Measurements from ENCODE around the gene OR51I1. TPM values are rescaled to one million over a fixed set of nuclear protein-coding genes. Genes with fewer than 3 reads are reported as not detected.

OR51I1 gene
- total and polyA plus RNA-seq, 9 donors, result 0.25 to 1.4 (median 0.66) TPM; not detected in 3

DNA sequence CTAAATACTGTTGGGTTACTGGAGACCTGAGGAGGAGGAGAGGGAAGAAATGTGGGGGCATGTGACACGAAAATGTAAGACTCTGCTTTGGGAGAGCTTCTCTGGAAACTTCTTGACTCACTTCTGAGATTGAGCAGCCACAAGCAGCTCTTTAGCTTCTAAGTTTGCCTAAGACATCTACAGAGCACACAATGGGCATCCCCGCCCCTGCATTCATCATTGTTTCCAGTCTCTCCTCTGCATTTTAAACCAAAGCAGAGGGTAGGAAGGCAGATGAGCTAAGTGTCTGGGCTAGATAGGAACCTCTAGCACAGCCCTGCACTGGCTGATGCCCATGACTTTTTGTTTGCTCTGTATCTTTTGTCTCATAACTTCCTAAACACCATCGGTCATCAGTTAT, 45.1 kb upstream of the OR51I1 start:
- WGBS, 3 donors, result 71 to 75% (median 71%) methylated on average over 3 of the region's 3 CpGs
- DNase-seq, result no peak
- TF ChIP-seq EP300 (IDR thresholded peaks at IDR 0.05) (no peak), POLR2A (IDR thresholded peaks at IDR 0.05) (no peak)
- TF ChIP-seq, protein P1, sequence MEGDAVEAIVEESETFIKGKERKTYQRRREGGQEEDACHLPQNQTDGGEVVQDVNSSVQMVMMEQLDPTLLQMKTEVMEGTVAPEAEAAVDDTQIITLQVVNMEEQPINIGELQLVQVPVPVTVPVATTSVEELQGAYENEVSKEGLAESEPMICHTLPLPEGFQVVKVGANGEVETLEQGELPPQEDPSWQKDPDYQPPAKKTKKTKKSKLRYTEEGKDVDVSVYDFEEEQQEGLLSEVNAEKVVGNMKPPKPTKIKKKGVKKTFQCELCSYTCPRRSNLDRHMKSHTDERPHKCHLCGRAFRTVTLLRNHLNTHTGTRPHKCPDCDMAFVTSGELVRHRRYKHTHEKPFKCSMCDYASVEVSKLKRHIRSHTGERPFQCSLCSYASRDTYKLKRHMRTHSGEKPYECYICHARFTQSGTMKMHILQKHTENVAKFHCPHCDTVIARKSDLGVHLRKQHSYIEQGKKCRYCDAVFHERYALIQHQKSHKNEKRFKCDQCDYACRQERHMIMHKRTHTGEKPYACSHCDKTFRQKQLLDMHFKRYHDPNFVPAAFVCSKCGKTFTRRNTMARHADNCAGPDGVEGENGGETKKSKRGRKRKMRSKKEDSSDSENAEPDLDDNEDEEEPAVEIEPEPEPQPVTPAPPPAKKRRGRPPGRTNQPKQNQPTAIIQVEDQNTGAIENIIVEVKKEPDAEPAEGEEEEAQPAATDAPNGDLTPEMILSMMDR (IDR thresholded peaks at IDR 0.05), result no peak
- Histone ChIP-seq H3K36me3 (no peaks in the 10 kb centered on the region), H3K4me1 (ENCODE audit: insufficient read depth) (no peaks in the 10 kb centered on the region), H3K4me3 (no peak overlapping the region), H3K9me3 (no peaks in the 10 kb centered on the region), H3K27ac (no peak overlapping the region), H3K27me3 (no peaks in the 10 kb centered on the region)
- intact Hi-C loops (cut with DNase I), result no loop called here

DNA sequence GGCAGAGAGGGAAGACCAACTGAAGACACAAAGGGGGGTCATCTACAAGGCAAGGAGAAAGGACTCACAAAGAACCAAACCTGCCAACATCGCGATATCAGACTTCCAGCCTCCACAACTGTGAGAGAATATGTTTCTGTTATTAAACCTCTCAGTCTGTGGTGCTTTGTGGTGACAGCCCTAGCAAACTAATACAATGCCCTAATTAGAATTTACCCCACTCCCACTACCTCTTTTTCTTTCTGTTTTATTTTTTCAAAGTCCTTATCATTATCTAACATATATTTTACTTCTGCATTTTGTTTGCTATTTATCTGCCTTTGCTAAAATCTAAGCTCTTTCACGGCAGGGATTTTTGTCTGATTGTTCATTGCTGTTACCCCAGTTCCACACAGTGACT, 44.7 kb upstream of the OR51I1 start:
- H3K9me3 ChIP-seq, result no peaks in the 10 kb centered on the region
- DNase-seq, result no peak
- intact Hi-C loops (cut with DNase I), result no loop called here

DNA sequence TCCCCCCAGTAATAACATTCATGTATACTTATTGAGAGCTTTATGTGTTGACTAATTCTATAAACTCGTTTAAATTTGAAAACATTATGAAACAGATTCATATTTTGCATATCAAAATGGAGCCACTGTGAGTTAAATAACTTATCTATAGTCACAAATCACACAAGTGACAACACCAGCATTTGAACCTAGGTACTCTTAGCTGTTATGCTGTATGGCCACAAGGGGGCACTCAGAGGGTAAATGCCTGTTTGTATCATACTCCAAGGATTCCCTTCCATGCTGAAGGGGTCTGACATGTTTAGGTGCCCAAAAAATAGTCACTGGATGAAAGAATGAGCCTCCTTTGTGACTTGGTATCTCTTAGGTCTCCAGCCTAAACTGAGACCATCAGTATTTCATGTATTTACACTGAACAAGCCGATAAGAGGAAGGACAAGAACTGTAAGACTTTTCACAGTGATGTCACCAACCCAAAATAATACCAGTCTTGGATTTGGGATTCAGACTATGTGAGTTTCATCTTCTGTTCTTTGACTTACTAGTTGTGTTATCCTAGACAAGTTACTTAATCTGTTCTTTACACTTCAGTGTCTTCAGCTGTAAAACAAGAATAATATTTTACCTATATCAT, 35.0 kb upstream of the OR51I1 start:
- DNase-seq, result peak in 2 of 5 donors; percentile 14 to 30
- intact Hi-C loops (cut with DNase I), result no loop called here

More for the DNA sequence above, 44.7 kb upstream of the OR51I1 start:
- Histone ChIP-seq H3K4me1 (ENCODE audit: insufficient read depth) (no peaks in the 10 kb centered on the region), H3K27ac (no peak overlapping the region), H3K36me3 (no peaks in the 10 kb centered on the region), H3K27me3 (no peaks in the 10 kb centered on the region), H3K4me3 (no peak overlapping the region)
- WGBS, 3 donors, result 82 to 88% (median 84%) methylated on average over 3 of the region's 3 CpGs
- no peak for TF ChIP-seq POLR2A (IDR thresholded peaks at IDR 0.05)
- TF ChIP-seq EP300 (IDR thresholded peaks at IDR 0.05), result no peak
- TF ChIP-seq, protein P1 (IDR thresholded peaks at IDR 0.05), result no peak

DNA sequence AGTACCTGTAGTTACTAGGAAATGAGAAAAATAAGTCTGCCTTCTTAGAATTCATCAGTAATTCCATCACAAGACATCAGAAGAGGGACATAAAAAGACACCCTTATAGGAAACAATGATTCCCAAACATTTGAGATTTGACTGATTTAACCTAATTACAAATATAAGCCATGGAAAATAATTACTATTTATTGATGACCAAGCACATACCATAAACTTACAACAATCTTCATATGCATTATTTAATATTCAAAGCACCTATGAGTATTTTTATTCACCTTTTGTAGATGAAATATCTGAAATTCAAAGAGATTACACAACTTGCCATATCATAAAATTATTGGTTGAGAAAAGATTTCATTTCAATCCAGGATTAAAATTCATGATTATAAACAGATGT, 32.6 kb upstream of the OR51I1 start:
- H3K27ac ChIP-seq, result no peak overlapping the region
- TF ChIP-seq POLR2A (IDR thresholded peaks at IDR 0.05), result no peak
- TF ChIP-seq EP300 (IDR thresholded peaks at IDR 0.05), result no peak
- TF ChIP-seq, protein P1 (IDR thresholded peaks at IDR 0.05), result no peak
- intact Hi-C loops (cut with DNase I), result no loop called here

More for the DNA sequence above, 35.0 kb upstream of the OR51I1 start:
- no peaks in the 10 kb centered on the region for H3K27me3 ChIP-seq
- TF ChIP-seq, protein P1 (IDR thresholded peaks at IDR 0.05), result peak in 2 of 3 donors; percentile 20 to 28
- TF ChIP-seq POLR2A (IDR thresholded peaks at IDR 0.05), result no peak
- H3K36me3 ChIP-seq, result no peaks in the 10 kb centered on the region
- no peaks in the 10 kb centered on the region for H3K4me1 ChIP-seq (ENCODE audit: insufficient read depth)
- no peak overlapping the region for H3K4me3 ChIP-seq
- H3K27ac ChIP-seq, result no peak overlapping the region
- H3K9me3 ChIP-seq, result no peaks in the 10 kb centered on the region
- WGBS, 3 donors, result 41 to 45% (median 41%) methylated on average over 2 of the region's 2 CpGs

More for the DNA sequence above, 32.6 kb upstream of the OR51I1 start:
- no peak for DNase-seq
- Histone ChIP-seq H3K9me3 (no peaks in the 10 kb centered on the region), H3K27me3 (no peaks in the 10 kb centered on the region), H3K4me1 (ENCODE audit: insufficient read depth) (no peaks in the 10 kb centered on the region), H3K4me3 (no peak overlapping the region), H3K36me3 (no peaks in the 10 kb centered on the region)

All from ovary (tissue), 9 donors.